H1 (cell line): ENCODE measurements around the gene GPA33. TPM values are rescaled to one million over a fixed set of nuclear protein-coding genes. Genes with fewer than 3 reads are reported as not detected.

Experiments used
- CTCF ChIA-PET: fragments of 300-600 bp; sonication (Branson Sonifier 250); formaldehyde crosslinking; loops from one replicate; lab custom pipeline; 2021; ENCODE audit not compliant: partially characterized antibody; lab: Charles Lee
- POLR2A ChIA-PET: fragments of 300-600 bp; sonication (Branson Sonifier 250); formaldehyde crosslinking; loops from one replicate; lab custom pipeline; 2021; ENCODE audit warnings: inconsistent platforms; ENCODE audit not compliant: partially characterized antibody; lab: Charles Lee
- DNase-seq, 2 experiments: peaks; one replicate each; pipeline versions ENCODE4 v3.0.0 to v3.0.0-alpha.2; 2010 to 2022; ENCODE audit warnings: low spot score in 2 of 2, low read depth in 1 of 2, mixed read lengths in 1 of 2
- FAIRE-seq: peaks from 2 replicates; lab custom pipeline; 2011; peaks lifted over from hg19 to GRCh38; lab: Jason Lieb, UNC
- H2AFZ ChIP-seq: 2 replicates; pipeline ENCODE4 v1.8.1; 2012; ENCODE audit warnings: low read length, inconsistent platforms
- H2AK5ac ChIP-seq: 2 replicates; pipeline ENCODE4 v1.6.1; 2013; ENCODE audit warnings: low read depth, low read length
- H2BK120ac ChIP-seq: replicated peaks from 2 replicates; pipeline ENCODE3; 2013; ENCODE audit warnings: low read depth, low read length, inconsistent platforms
- H2BK12ac ChIP-seq: 2 replicates; pipeline ENCODE4 v1.6.1; 2013; ENCODE audit warnings: low read depth, low read length
- H2BK15ac ChIP-seq: 2 replicates; pipeline ENCODE4 v1.6.1; 2013; ENCODE audit warnings: low read length
- H2BK20ac ChIP-seq: 2 replicates; pipeline ENCODE4 v1.6.1; 2013; ENCODE audit warnings: low read length
- H2BK5ac ChIP-seq: 2 replicates; pipeline ENCODE4 v1.6.1; 2013; ENCODE audit warnings: low read depth, low read length
- H3K14ac ChIP-seq: 2 replicates; pipeline ENCODE4 v1.6.1; 2013; ENCODE audit warnings: inconsistent platforms; ENCODE audit not compliant: insufficient read length
- H3K18ac ChIP-seq: 2 replicates; pipeline ENCODE4 v1.6.1; 2013; ENCODE audit warnings: low read length; ENCODE audit errors: extremely low read depth
- H3K23ac ChIP-seq: 2 replicates; pipeline ENCODE4 v1.6.1; 2013; ENCODE audit warnings: inconsistent platforms; ENCODE audit not compliant: insufficient read length
- H3K23me2 ChIP-seq: 2 replicates; pipeline ENCODE4 v1.6.1; 2013; ENCODE audit warnings: low read depth, low read length
- H3K27ac ChIP-seq: 2 replicates; pipeline ENCODE4 v1.6.1; 2011; ENCODE audit warnings: low read depth, low read length, inconsistent platforms
- H3K27me3 ChIP-seq, 4 experiments: replicated peaks in 1 of 4; 1 replicate in 1 of 4; 2 replicates in 3 of 4; pipeline versions ENCODE4 v1.6.1 to v1.8.1; 2011 to 2013; ENCODE audit warnings: low read length in 3 of 4, mild to moderate bottlenecking in 3 of 4, inconsistent platforms in 2 of 4, mixed read lengths in 2 of 4, moderate library complexity in 1 of 4; ENCODE audit not compliant: control insufficient read depth in 3 of 4, insufficient read depth in 3 of 4; ENCODE audit errors: extremely low read depth in 1 of 4
- H3K36me3 ChIP-seq, 4 experiments: 2 replicates each; pipeline versions ENCODE4 v1.6.1 to v1.8.1; 2011 to 2013; ENCODE audit warnings: mild to moderate bottlenecking in 4 of 4, low read length in 3 of 4, moderate library complexity in 2 of 4, control low read depth in 1 of 4, inconsistent platforms in 1 of 4; ENCODE audit not compliant: insufficient read depth in 4 of 4, control insufficient read depth in 2 of 4
- H3K4ac ChIP-seq: replicated peaks from 2 replicates; pipeline ENCODE3; 2013; ENCODE audit warnings: low read length, low read depth, mixed read lengths, inconsistent platforms; ENCODE audit not compliant: insufficient read length
- H3K4me1 ChIP-seq, 4 experiments: replicated peaks in 1 of 4; 1 replicate in 1 of 4; 2 replicates in 3 of 4; pipeline versions ENCODE4 v1.6.1 to v1.8.1; 2011 to 2013; ENCODE audit warnings: low read length in 3 of 4, inconsistent platforms in 2 of 4, mixed read lengths in 1 of 4; ENCODE audit not compliant: insufficient read depth in 4 of 4, control insufficient read depth in 3 of 4
- H3K4me2 ChIP-seq, 2 experiments: 2 replicates each; pipeline versions ENCODE4 v1.6.1 to v1.8.1; 2011 to 2013; ENCODE audit warnings: low read depth in 2 of 2, low read length in 2 of 2, control low read depth in 1 of 2, inconsistent platforms in 1 of 2, mild to moderate bottlenecking in 1 of 2; ENCODE audit not compliant: insufficient read depth in 1 of 2
- H3K4me3 ChIP-seq, 4 experiments: fragments of 200-600, 300-600 bp in 1 of 4; sonication (generic), shearing (Covaris generic), sonication (Bioruptor Twin) in 1 of 4; 2 replicates each; pipeline versions ENCODE4 v1.5.1 to v1.8.1; 2011 to 2016; ENCODE audit warnings: low read length in 4 of 4, low read depth in 3 of 4, control low read depth in 2 of 4, inconsistent platforms in 2 of 4, mild to moderate bottlenecking in 2 of 4, mixed read lengths in 1 of 4, moderate library complexity in 1 of 4; ENCODE audit not compliant: insufficient read depth in 2 of 4; ENCODE audit errors: extremely low read depth in 1 of 4
- H3K56ac ChIP-seq: replicated peaks from 2 replicates; pipeline ENCODE3; 2013; ENCODE audit warnings: low read depth, mild to moderate bottlenecking, mixed read lengths, low read length, inconsistent platforms; ENCODE audit not compliant: insufficient read length
- H3K79me1 ChIP-seq: 2 replicates; pipeline ENCODE4 v1.6.1; 2013; ENCODE audit warnings: low read depth, low read length, control low read depth
- H3K79me2 ChIP-seq, 2 experiments: 2 replicates each; pipeline versions ENCODE4 v1.6.1 to v1.8.1; 2012 to 2013; ENCODE audit warnings: low read length in 2 of 2, mild to moderate bottlenecking in 2 of 2, inconsistent platforms in 1 of 2; ENCODE audit not compliant: insufficient read depth in 2 of 2, control insufficient read depth in 1 of 2
- H3K9ac ChIP-seq, 4 experiments: replicated peaks in 1 of 4; 1 replicate in 1 of 4; 2 replicates in 3 of 4; pipeline versions ENCODE4 v1.6.1 to v1.8.1; 2011 to 2013; ENCODE audit warnings: low read depth in 3 of 4, low read length in 3 of 4, control low read depth in 2 of 4, mild to moderate bottlenecking in 2 of 4, moderate library complexity in 2 of 4, inconsistent platforms in 1 of 4; ENCODE audit errors: extremely low read depth in 1 of 4
- H3K9me3 ChIP-seq, 2 experiments: 2 replicates each; pipeline versions ENCODE4 v1.6.1 to v1.8.1; 2012 to 2013; ENCODE audit warnings: mild to moderate bottlenecking in 2 of 2, moderate library complexity in 2 of 2, control low read depth in 1 of 2, inconsistent platforms in 1 of 2, low read depth in 1 of 2, low read length in 1 of 2, mixed read lengths in 1 of 2; ENCODE audit not compliant: insufficient read depth in 2 of 2
- H4K20me1 ChIP-seq, 2 experiments: replicated peaks in 1 of 2; 2 replicates each; pipeline versions ENCODE3 to v1.8.1; 2011 to 2013; ENCODE audit warnings: inconsistent platforms in 2 of 2, low read length in 2 of 2, mild to moderate bottlenecking in 1 of 2; ENCODE audit not compliant: insufficient read depth in 2 of 2, control insufficient read depth in 1 of 2
- H4K5ac ChIP-seq: 2 replicates; pipeline ENCODE4 v1.6.1; 2013; ENCODE audit warnings: low read length, low read depth, mixed read lengths, inconsistent platforms; ENCODE audit not compliant: insufficient read length
- H4K8ac ChIP-seq: 2 replicates; pipeline ENCODE4 v1.8.0; 2013; ENCODE audit warnings: mild to moderate bottlenecking, moderate library complexity, low read length, inconsistent platforms; ENCODE audit not compliant: insufficient read depth; ENCODE audit errors: extremely low read depth
- H4K91ac ChIP-seq: replicated peaks from 2 replicates; pipeline ENCODE3; 2013; ENCODE audit warnings: low read length, mixed read lengths, inconsistent platforms; ENCODE audit not compliant: insufficient read length
- JUN ChIP-seq: IDR thresholded peaks from 2 replicates; pipeline ENCODE4 v1.6.1; 2011; ENCODE audit warnings: low read depth, mild to moderate bottlenecking, improper control_type of control experiment, low read length
- RFX5 ChIP-seq: IDR thresholded peaks from 2 replicates; pipeline ENCODE4 v1.6.1; 2011; ENCODE audit warnings: low read depth, low read length, improper control_type of control experiment, borderline replicate concordance
- RNF2 ChIP-seq: fragments of 200-900, 300-1000 bp; sonication (generic); IDR thresholded peaks from 2 replicates; pipeline ENCODE4 v1.7.1; 2016; ENCODE audit warnings: borderline replicate concordance, low read depth, mild to moderate bottlenecking, antibody characterized with exemption, low read length; ENCODE audit not compliant: poor library complexity, severe bottlenecking; ENCODE audit errors: missing control alignments
- SP1 ChIP-seq: IDR thresholded peaks from 2 replicates; pipeline ENCODE4 v1.6.1; 2011; ENCODE audit warnings: low read depth, low read length
- WGBS, 2 experiments: shearing (Covaris generic) in 1 of 2; methylation state at CpG; one replicate each; pipeline versions ENCODE4 v1.1.6 to v1.1.7; 2013 to 2015; ENCODE audit warnings: low lambda C conversion rate in 2 of 2, mixed read lengths in 2 of 2, inconsistent platforms in 1 of 2, low coverage in 1 of 2, missing lambda C conversion rate in 1 of 2; ENCODE audit not compliant: insufficient replicate concordance in 2 of 2, insufficient coverage in 1 of 2, insufficient read length in 1 of 2; ENCODE audit errors: extremely low coverage in 1 of 2, missing lambda C conversion rate in 1 of 2; 5-methylcytosine and 5-hydroxymethylcytosine counted together
- polyA plus RNA-seq, 7 experiments: library from polyadenylated mRNA; depleted of rRNA in 3 of 7; stranded (reverse) in 5 of 7; unstranded in 2 of 7; fragments of >200 nt in 5 of 7; fragments of 200-250 nt in 2 of 7; gene quantifications; 1 replicate in 5 of 7; 2 replicates in 1 of 7; 4 replicates in 1 of 7; pipeline versions ENCODE4 v1.2.1 to v1.2.3, GENCODE V29; 2011 to 2013; ENCODE audit warnings: missing spikeins in 2 of 7, mixed read lengths in 2 of 7
- total RNA-seq: library from RNA; stranded (reverse); fragmentation: NEBNext Ultra II Directional; extraction: Animal tissue kit (Norgen Biotek cat#: 25700); gene quantifications from 2 replicates; pipeline ENCODE4 v1.2.1, GENCODE V29; 2021

GPA33 gene
- total and polyA plus RNA-seq, 2 of the 8 experiments (the other 6 are each of a cell fraction or from before 2014, with no cell fraction given), result 0.19 to 0.67 TPM

DNA sequence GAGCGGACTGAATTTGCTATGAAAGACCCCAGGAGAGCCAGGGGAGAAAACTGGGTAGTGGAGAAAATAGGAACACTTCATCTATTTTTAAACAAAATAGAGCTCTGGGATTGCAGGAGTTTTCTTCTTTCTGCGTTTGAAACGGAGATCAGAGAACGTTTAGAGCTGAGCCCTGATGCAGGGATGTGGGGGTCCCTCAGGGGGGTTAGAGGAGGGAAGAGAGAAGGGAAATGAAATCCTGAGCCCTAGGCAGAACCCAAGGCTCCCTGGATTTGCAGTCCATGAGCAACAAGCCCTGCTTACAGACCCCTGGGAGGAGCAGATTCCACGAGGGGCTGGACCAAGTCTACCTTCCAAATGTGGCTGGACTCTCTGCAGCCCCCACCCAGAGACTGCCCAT is 25.5 kb upstream of the GPA33 start:
- no peak overlapping the region for H2BK15ac ChIP-seq
- DNase-seq (no peak), FAIRE-seq (no peak)
- H3K23me2 ChIP-seq, result no peaks in the 10 kb centered on the region
- H3K18ac ChIP-seq, result no peak overlapping the region
- POLR2A ChIA-PET, result interaction anchor here (0.9 to 1.1 kb wide), 4 partner anchors 104 to 108 kb away, joined by 3 to 4 read pairs (median 4); partner anchors contain the start of gene POU2F1
- no peak overlapping the region for H2BK5ac ChIP-seq
- no peaks in the 10 kb centered on the region for H3K79me1 ChIP-seq
- H4K8ac ChIP-seq, result no peak overlapping the region
- no peak overlapping the region for H3K9ac ChIP-seq
- CTCF ChIA-PET, result interaction anchor here (0.7 to 1.7 kb wide), 11 partner anchors 11 to 327 kb away, joined by 3 to 5 read pairs (median 3); partner anchors contain the start of gene STYXL2
- H3K4me1 ChIP-seq, result 0 out of 7 replicates have a peak, but pooled peaks cover 0 to 3% (median 0%) of the 10 kb centered on the region in 4 experiments
- no peak overlapping the region for H3K4ac ChIP-seq
- H3K27me3 ChIP-seq, result no peaks in the 10 kb centered on the region
- H3K14ac ChIP-seq, result no peak overlapping the region
- no peak for TF ChIP-seq RFX5
- no peak for TF ChIP-seq RNF2
- TF ChIP-seq JUN, result no peak
- no peak for TF ChIP-seq SP1
- no peak overlapping the region for H2BK120ac ChIP-seq
- no peak overlapping the region for H2BK20ac ChIP-seq
- no peak overlapping the region for H3K4me3 ChIP-seq
- no peak overlapping the region for H3K4me2 ChIP-seq
- H3K23ac ChIP-seq, result no peak overlapping the region
- no peak overlapping the region for H3K56ac ChIP-seq
- H2BK12ac ChIP-seq, result no peak overlapping the region
- 64% methylated on average over 5 of the region's 5 CpGs; no CpG with 5 or more reads in 1 of the 2 experiments for WGBS, 2 experiments
- no peaks in the 10 kb centered on the region for H3K9me3 ChIP-seq
- no peaks in the 10 kb centered on the region for H3K36me3 ChIP-seq
- H3K79me2 ChIP-seq, result no peaks in the 10 kb centered on the region
- no peak overlapping the region for H4K5ac ChIP-seq
- H4K20me1 ChIP-seq, result no peaks in the 10 kb centered on the region
- H2AFZ ChIP-seq, result peak overlapping the region; percentile 66
- no peak overlapping the region for H2AK5ac ChIP-seq
- no peak overlapping the region for H4K91ac ChIP-seq
- no peak overlapping the region for H3K27ac ChIP-seq
